ENCODE results near the gene NAV3. TPM values are rescaled to one million over a fixed set of nuclear protein-coding genes. Genes with fewer than 3 reads are reported as not detected.

NAV3 gene
- polyA plus RNA-seq, 1 donor from 2014 or later, result 36.9 TPM

- TF ChIP-seq RAD21 (conservative IDR thresholded peaks at IDR 0.05) (no peak), MXI1 (conservative IDR thresholded peaks at IDR 0.05; ENCODE audit: poor library complexity, severe bottlenecking) (no peak)
- no peak overlapping the region for H3K4me2 ChIP-seq (ENCODE audit: low read length)
- no peaks in the 10 kb centered on the region for H3K79me2 ChIP-seq (replicated peaks; ENCODE audit: insufficient read depth, low read length)
These were observed 94.0 kb downstream of the NAV3 start for GRCh38 chr12:77924703-77925102.

GRCh38 chr12:77925536-77926108, 94.9 kb downstream of the NAV3 start:
- H3K79me2 ChIP-seq (replicated peaks; ENCODE audit: insufficient read depth, low read length), result no peaks in the 10 kb centered on the region
- no peaks in the 10 kb centered on the region for H3F3A ChIP-seq (ENCODE audit: insufficient read depth, low read length, poor library complexity, severe bottlenecking)
- no peak overlapping the region for H3K4me2 ChIP-seq (ENCODE audit: low read length)
- H2AFZ ChIP-seq (ENCODE audit: low read depth, low read length), result no peak overlapping the region
- no peak overlapping the region for H3K27ac ChIP-seq (ENCODE audit: low read length)
- H3K36me3 ChIP-seq (ENCODE audit: insufficient read depth, low read length), result no peaks in the 10 kb centered on the region
- H3K9me2 ChIP-seq (ENCODE audit: insufficient read depth, low read length), result no peaks in the 10 kb centered on the region
- H3K9ac ChIP-seq (ENCODE audit: low read length), result no peak overlapping the region
- H4K20me1 ChIP-seq (ENCODE audit: insufficient read depth), result no peaks in the 10 kb centered on the region
- H3K4me3 ChIP-seq (ENCODE audit: low read length), result peak overlapping the region; percentile 36
- no peaks in the 10 kb centered on the region for H3K9me3 ChIP-seq (ENCODE audit: low read length)
- H3K27me3 ChIP-seq (ENCODE audit: insufficient read depth, low read depth, low read length), result no peaks in the 10 kb centered on the region
- no peak for TF ChIP-seq POLR2AphosphoS5 (IDR thresholded peaks at IDR 0.05)
- TF ChIP-seq REST (IDR thresholded peaks at IDR 0.05; ENCODE audit: borderline replicate concordance), result no peak
- peak; percentile 100 for TF ChIP-seq CTCF (IDR thresholded peaks at IDR 0.05; ENCODE audit: poor library complexity, severe bottlenecking)
- TF ChIP-seq SMC3 (conservative IDR thresholded peaks at IDR 0.05; ENCODE audit: poor library complexity), result peak; percentile 97
- TF ChIP-seq TAF1 (IDR thresholded peaks at IDR 0.05; ENCODE audit: low read depth), result no peak
- TF ChIP-seq EZH2 (IDR thresholded peaks at IDR 0.05; ENCODE audit: borderline replicate concordance, insufficient read depth, low read length, poor library complexity, severe bottlenecking), result no peak
- TF ChIP-seq MXI1 (conservative IDR thresholded peaks at IDR 0.05; ENCODE audit: poor library complexity, severe bottlenecking), result no peak
- TF ChIP-seq RAD21 (conservative IDR thresholded peaks at IDR 0.05), result peak; percentile 96
- TF ChIP-seq EP300 (conservative IDR thresholded peaks at IDR 0.05; ENCODE audit: poor library complexity, severe bottlenecking), result peak; percentile 38

More at GRCh38 chr12:77924703-77925102, 94.0 kb downstream of the NAV3 start:
- Histone ChIP-seq H3K4me3 (ENCODE audit: low read length) (no peak overlapping the region), H2AFZ (ENCODE audit: low read depth, low read length) (no peak overlapping the region), H3K9me3 (ENCODE audit: low read length) (no peaks in the 10 kb centered on the region), H3K9ac (ENCODE audit: low read length) (no peak overlapping the region), H3K27ac (ENCODE audit: low read length) (no peak overlapping the region), H4K20me1 (ENCODE audit: insufficient read depth) (no peaks in the 10 kb centered on the region), H3K27me3 (ENCODE audit: insufficient read depth, low read depth, low read length) (no peaks in the 10 kb centered on the region), H3F3A (ENCODE audit: insufficient read depth, low read length, poor library complexity, severe bottlenecking) (no peaks in the 10 kb centered on the region), H3K9me2 (ENCODE audit: insufficient read depth, low read length) (no peaks in the 10 kb centered on the region), H3K36me3 (ENCODE audit: insufficient read depth, low read length) (no peaks in the 10 kb centered on the region)

Data from neural cell (in vitro differentiated cells).